Esophagus squamous epithelium (tissue), 5 donors: ENCODE measurements around the gene NSUN3. TPM values are rescaled to one million over a fixed set of nuclear protein-coding genes. Genes with fewer than 3 reads are reported as not detected.

ENCODE experiments used
- DNase-seq: peaks from one replicate; lab custom pipeline; 2025; lab: John Stamatoyannopoulos, UW
- H3K27ac ChIP-seq, 4 donors: fragments of 200-600 bp; sonication (generic); one replicate each; pipeline ENCODE4 v1.5.1; 2016 to 2019; ENCODE audit warnings: mild to moderate bottlenecking in 1 of 4
- H3K27me3 ChIP-seq, 4 donors: fragments of 200-600 bp; sonication (generic); 1 replicate in 3 of 4; 2 replicates in 1 of 4; pipeline versions ENCODE4 v1.5.1 to v1.6.0; 2017 to 2021; ENCODE audit warnings: antibody characterized with exemption in 1 of 4
- H3K36me3 ChIP-seq, 3 donors: fragments of 200-600 bp; sonication (generic); one replicate each; pipeline ENCODE4 v1.5.1; 2016 to 2019
- H3K4me1 ChIP-seq, 3 donors: fragments of 200-600 bp; sonication (generic); one replicate each; pipeline ENCODE4 v1.5.1; 2017 to 2019
- H3K4me3 ChIP-seq, 4 donors: fragments of 200-600 bp; sonication (generic); 1 replicate in 3 of 4; 2 replicates in 1 of 4; pipeline ENCODE4 v1.5.1; 2016 to 2019; ENCODE audit warnings: mild to moderate bottlenecking in 2 of 4, moderate library complexity in 1 of 4
- H3K9me3 ChIP-seq, 3 donors: fragments of 200-600 bp; sonication (generic); one replicate each; pipeline ENCODE4 v1.5.1; 2016 to 2019
- POLR2A ChIP-seq, 4 donors: fragments of 450-650 bp; IDR thresholded peaks; one replicate each; pipeline ENCODE4 v1.6.1; 2017; ENCODE audit warnings: antibody characterized with exemption in 4 of 4, mild to moderate bottlenecking in 4 of 4, moderate library complexity in 3 of 4
- WGBS, 2 donors: methylation state at CpG; one replicate each; pipeline ENCODE4 v1.1.5; 2018; 5-methylcytosine and 5-hydroxymethylcytosine counted together
- intact Hi-C: fragments of 100-400 bp; cut with DNase I; formaldehyde crosslinking; loops from one replicate; pipeline ENCODE4 v1.15.0; 2022
- total RNA-seq, 4 donors: library from RNA; depleted of rRNA; stranded (reverse); fragments of >200 nt; gene quantifications; one replicate each; pipeline ENCODE4 v1.1.0, GENCODE V29; 2016
- TF ChIP-seq, protein P1 (sequence below), 6 experiments: fragments of 450-650 bp in 4 of 6; fragments of 200-600 bp in 2 of 6; sonication (generic) in 2 of 6; IDR thresholded peaks; one replicate each; pipeline ENCODE4 v1.5.1; 2016 to 2019; ENCODE audit warnings: antibody characterized with exemption in 6 of 6, mild to moderate bottlenecking in 4 of 6, moderate library complexity in 4 of 6
- donor health status: DM: yes; HTN: yes; CAD: no.

Gene NSUN3
- total RNA-seq, 4 donors from 2014 or later = 3.6 to 13.2 (median 6.7) TPM

GRCh38 chr3:94156626-94157025 is 93.8 kb downstream of the NSUN3 start:
- DNase-seq = no peak
- no peaks in the 10 kb centered on the region for H3K27me3 ChIP-seq
- H3K27ac ChIP-seq = no peak overlapping the region
- intact Hi-C loops = no loop called here
- H3K9me3 ChIP-seq = no peaks in the 10 kb centered on the region
- WGBS, 2 donors = 80 to 93% methylated on average over 1 of the region's 1 CpG
- H3K4me1 ChIP-seq = peaks cover 0 to 10% (median 0%) of the 10 kb centered on the region in 3 donors
- H3K4me3 ChIP-seq = no peak overlapping the region
- H3K36me3 ChIP-seq = no peaks in the 10 kb centered on the region
- TF ChIP-seq, protein P1, sequence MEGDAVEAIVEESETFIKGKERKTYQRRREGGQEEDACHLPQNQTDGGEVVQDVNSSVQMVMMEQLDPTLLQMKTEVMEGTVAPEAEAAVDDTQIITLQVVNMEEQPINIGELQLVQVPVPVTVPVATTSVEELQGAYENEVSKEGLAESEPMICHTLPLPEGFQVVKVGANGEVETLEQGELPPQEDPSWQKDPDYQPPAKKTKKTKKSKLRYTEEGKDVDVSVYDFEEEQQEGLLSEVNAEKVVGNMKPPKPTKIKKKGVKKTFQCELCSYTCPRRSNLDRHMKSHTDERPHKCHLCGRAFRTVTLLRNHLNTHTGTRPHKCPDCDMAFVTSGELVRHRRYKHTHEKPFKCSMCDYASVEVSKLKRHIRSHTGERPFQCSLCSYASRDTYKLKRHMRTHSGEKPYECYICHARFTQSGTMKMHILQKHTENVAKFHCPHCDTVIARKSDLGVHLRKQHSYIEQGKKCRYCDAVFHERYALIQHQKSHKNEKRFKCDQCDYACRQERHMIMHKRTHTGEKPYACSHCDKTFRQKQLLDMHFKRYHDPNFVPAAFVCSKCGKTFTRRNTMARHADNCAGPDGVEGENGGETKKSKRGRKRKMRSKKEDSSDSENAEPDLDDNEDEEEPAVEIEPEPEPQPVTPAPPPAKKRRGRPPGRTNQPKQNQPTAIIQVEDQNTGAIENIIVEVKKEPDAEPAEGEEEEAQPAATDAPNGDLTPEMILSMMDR (IDR thresholded peaks at IDR 0.05) = no peak
- TF ChIP-seq POLR2A (IDR thresholded peaks at IDR 0.05) = no peak

- Histone ChIP-seq H3K27ac (no peak overlapping the region), H3K36me3 (no peaks in the 10 kb centered on the region), H3K4me3 (no peak overlapping the region), H3K4me1 (peaks cover 0 to 10% (median 0%) of the 10 kb centered on the region in 3 donors), H3K9me3 (no peaks in the 10 kb centered on the region), H3K27me3 (no peaks in the 10 kb centered on the region)
- no peak for DNase-seq
- no peak for TF ChIP-seq POLR2A (IDR thresholded peaks at IDR 0.05)
- TF ChIP-seq, protein P1 (IDR thresholded peaks at IDR 0.05) = no peak
- intact Hi-C loops = no loop called here
- WGBS, 2 donors = 93 to 98% methylated on average over 4 of the region's 4 CpGs
These were observed 95.7 kb downstream of the NSUN3 start for GRCh38 chr3:94158512-94158911.

GRCh38 chr3:94159062-94159828 is 96.4 kb downstream of the NSUN3 start:
- 29 to 30% methylated on average over 9 of the region's 9 CpGs for WGBS, 2 donors
- TF ChIP-seq POLR2A (IDR thresholded peaks at IDR 0.05) = no peak
- TF ChIP-seq, protein P1 (IDR thresholded peaks at IDR 0.05) = peak in 1 of 6 experiments; percentile 8
- Histone ChIP-seq H3K4me3 (peak overlapping the region in 1 of 4 donors; percentile 22), H3K27me3 (no peaks in the 10 kb centered on the region), H3K36me3 (no peaks in the 10 kb centered on the region), H3K27ac (no peak overlapping the region), H3K9me3 (no peaks in the 10 kb centered on the region), H3K4me1 (peaks cover 0 to 10% (median 0%) of the 10 kb centered on the region in 3 donors)
- intact Hi-C loops = no loop called here
- DNase-seq = no peak

DNA sequence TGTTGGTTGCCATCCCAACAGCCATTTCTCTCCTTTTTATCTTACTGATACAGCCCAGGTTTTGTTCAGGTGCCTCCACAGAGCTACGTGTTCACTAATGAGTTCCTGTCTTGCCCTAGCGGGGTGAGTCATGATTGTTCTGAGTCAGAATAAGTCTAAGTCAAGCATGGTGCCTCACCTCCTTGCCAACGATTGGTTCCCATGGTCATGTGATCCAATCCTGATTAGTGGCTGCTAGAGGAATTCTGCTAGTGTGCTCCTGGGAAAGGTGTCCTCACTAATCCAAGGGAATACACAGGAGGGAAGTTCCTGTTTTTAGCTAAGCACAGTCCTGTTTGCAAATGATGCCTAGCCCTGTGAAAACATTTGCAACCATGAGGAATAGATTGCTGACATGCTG is 99.8 kb downstream of the NSUN3 start:
- WGBS, 2 donors = 33 to 34% methylated on average over 3 of the region's 3 CpGs
- Histone ChIP-seq H3K4me1 (peaks cover 0 to 10% (median 0%) of the 10 kb centered on the region in 3 donors), H3K27ac (no peak overlapping the region), H3K9me3 (no peaks in the 10 kb centered on the region), H3K4me3 (no peak overlapping the region), H3K27me3 (no peaks in the 10 kb centered on the region), H3K36me3 (no peaks in the 10 kb centered on the region)
- intact Hi-C loops = no loop called here
- DNase-seq = no peak
- TF ChIP-seq, protein P1 (IDR thresholded peaks at IDR 0.05) = no peak
- no peak for TF ChIP-seq POLR2A (IDR thresholded peaks at IDR 0.05)

GRCh38 chr3:94167346-94167745 is 104.5 kb downstream of the NSUN3 start:
- Histone ChIP-seq H3K4me1 (no peaks in the 10 kb centered on the region), H3K27me3 (no peaks in the 10 kb centered on the region), H3K36me3 (no peaks in the 10 kb centered on the region), H3K27ac (no peak overlapping the region), H3K9me3 (no peaks in the 10 kb centered on the region), H3K4me3 (no peak overlapping the region)
- no peak for DNase-seq
- TF ChIP-seq, protein P1 (IDR thresholded peaks at IDR 0.05) = no peak
- no peak for TF ChIP-seq POLR2A (IDR thresholded peaks at IDR 0.05)
- intact Hi-C loops = no loop called here
- WGBS, 2 donors = 52 to 55% methylated on average over 2 of the region's 2 CpGs
